ENCODE data around the gene ADARB2. TPM values are rescaled to one million over a fixed set of nuclear protein-coding genes. Genes with fewer than 3 reads are reported as not detected.

Gene ADARB2
- total and polyA plus RNA-seq, 4 experiments from 2014 or later = 13.5 to 14.1 TPM; not detected in 2

DNA sequence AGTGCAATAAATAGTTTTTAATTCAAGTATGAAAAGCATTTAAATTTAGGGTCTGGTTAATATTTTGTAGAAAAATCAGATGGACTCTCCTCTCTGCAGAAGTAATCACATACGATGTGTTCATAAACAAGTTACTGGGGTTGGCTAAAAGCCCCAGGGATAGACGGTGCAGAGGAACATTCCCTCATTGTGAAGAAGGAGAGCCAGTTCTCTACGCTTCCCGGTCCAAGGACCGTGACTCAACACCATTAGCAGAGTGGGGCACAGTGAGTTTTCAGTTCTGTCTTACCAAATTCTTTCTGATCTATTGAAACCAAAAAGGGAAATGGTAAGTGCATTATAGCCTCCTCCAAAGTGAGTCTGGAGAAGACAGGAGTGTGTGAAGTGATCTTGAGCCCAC lies 353.3 kb downstream of the ADARB2 start:
- Histone ChIP-seq H3K27me3 (ENCODE audit: insufficient read depth, low read length) (peaks cover under 1% of the 10 kb centered on the region), H3K36me3 (ENCODE audit: insufficient read depth, low read length) (no peaks in the 10 kb centered on the region), H3K9me3 (ENCODE audit: control insufficient read depth in 1 of 2, low read length in 2 of 2) (no peaks in the 10 kb centered on the region), H3K4me3 (ENCODE audit: low read length in 2 of 2) (no peak overlapping the region), H3K4me1 (ENCODE audit: insufficient read depth, low read length) (no peaks in the 10 kb centered on the region), H3K27ac (ENCODE audit: low read depth, low read length) (no peak overlapping the region)
- Mint-ChIP-seq H3K27ac (no peak overlapping the region), H3K9me3 (no peaks in the 10 kb centered on the region), H3K4me3 (no peak overlapping the region), H3K4me1 (no peaks in the 10 kb centered on the region), H3K36me3 (no peaks in the 10 kb centered on the region), H3K27me3 (peaks cover 24 to 33% of the 10 kb centered on the region in 2 donors)
- intact Hi-C loops (cut with micrococcal nuclease) = no loop called here
- DNase-seq = no peak
- POLR2A ChIA-PET (ENCODE audit: partially characterized antibody) = no interaction called here
- CTCF ChIA-PET (ENCODE audit: partially characterized antibody) = no interaction called here

DNA sequence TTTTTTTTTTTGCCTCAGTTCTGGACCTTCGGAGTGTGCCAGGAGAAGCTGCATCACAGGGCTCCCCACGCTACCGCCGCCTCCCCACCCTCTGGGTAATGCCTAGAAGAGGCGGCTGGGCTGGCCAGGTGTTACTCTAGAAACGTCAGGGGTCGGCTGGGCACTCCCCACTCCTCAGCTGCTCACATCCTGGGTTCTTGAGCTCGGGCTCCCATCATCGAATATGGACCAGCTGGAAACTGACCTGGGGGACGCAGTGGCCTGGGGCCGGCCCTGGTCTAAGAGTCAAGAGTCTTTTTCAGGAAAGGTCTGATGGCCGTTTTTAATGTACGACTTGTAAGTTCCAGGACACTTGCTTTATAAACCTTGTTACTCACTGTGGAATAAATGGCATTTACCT lies 354.6 kb downstream of the ADARB2 start:
- no peak overlapping the region for H3K4me3 Mint-ChIP-seq
- H3K27me3 ChIP-seq (ENCODE audit: insufficient read depth, low read length) = peaks cover 4% of the 10 kb centered on the region
- no peaks in the 10 kb centered on the region for H3K9me3 Mint-ChIP-seq
- intact Hi-C loops (cut with micrococcal nuclease) = no loop called here
- H3K4me1 Mint-ChIP-seq = no peaks in the 10 kb centered on the region
- no peaks in the 10 kb centered on the region for H3K9me3 ChIP-seq (ENCODE audit: control insufficient read depth in 1 of 2, low read length in 2 of 2)
- ChIA-PET CTCF (ENCODE audit: partially characterized antibody) (interaction anchor here (0.8 kb wide), 1 partner anchor 14 kb away, joined by 5 read pairs; no protein-coding TSS in a partner anchor), POLR2A (ENCODE audit: partially characterized antibody) (no interaction called here)
- H3K4me1 ChIP-seq (ENCODE audit: insufficient read depth, low read length) = no peaks in the 10 kb centered on the region
- H3K27ac ChIP-seq (ENCODE audit: low read depth, low read length) = no peak overlapping the region
- H3K36me3 ChIP-seq (ENCODE audit: insufficient read depth, low read length) = no peaks in the 10 kb centered on the region
- peaks cover 37 to 43% of the 10 kb centered on the region in 2 donors for H3K27me3 Mint-ChIP-seq
- H3K27ac Mint-ChIP-seq = no peak overlapping the region
- no peak overlapping the region for H3K4me3 ChIP-seq (ENCODE audit: low read length in 2 of 2)
- no peak for DNase-seq
- no peaks in the 10 kb centered on the region for H3K36me3 Mint-ChIP-seq

DNA sequence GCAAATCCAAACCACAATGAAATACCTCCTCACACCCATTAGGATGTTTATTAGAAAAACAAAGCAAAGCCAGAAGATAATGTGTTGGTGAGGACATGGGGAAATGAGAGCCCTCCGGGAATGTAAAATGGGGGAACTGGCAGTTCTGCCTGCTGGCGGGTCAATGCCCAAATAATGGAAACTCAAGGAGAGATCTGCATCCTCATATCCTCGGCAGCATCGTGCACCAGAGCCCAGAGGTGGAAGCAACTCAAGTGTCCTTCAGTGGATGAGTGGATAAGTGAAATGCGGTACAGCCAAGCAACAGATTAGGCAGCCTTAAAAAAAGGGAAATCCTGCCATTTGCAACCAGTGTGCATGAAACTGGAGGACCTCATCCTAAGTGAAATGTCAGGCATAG lies 356.0 kb downstream of the ADARB2 start:
- Histone ChIP-seq H3K4me3 (ENCODE audit: low read length in 2 of 2) (no peak overlapping the region), H3K36me3 (ENCODE audit: insufficient read depth, low read length) (no peaks in the 10 kb centered on the region), H3K27ac (ENCODE audit: low read depth, low read length) (no peak overlapping the region), H3K9me3 (ENCODE audit: control insufficient read depth in 1 of 2, low read length in 2 of 2) (no peaks in the 10 kb centered on the region), H3K4me1 (ENCODE audit: insufficient read depth, low read length) (no peaks in the 10 kb centered on the region), H3K27me3 (ENCODE audit: insufficient read depth, low read length) (peaks cover 4% of the 10 kb centered on the region)
- POLR2A ChIA-PET (ENCODE audit: partially characterized antibody) = no interaction called here
- Mint-ChIP-seq H3K4me3 (no peak overlapping the region), H3K9me3 (no peaks in the 10 kb centered on the region), H3K27me3 (peaks cover 38 to 46% of the 10 kb centered on the region in 2 donors), H3K4me1 (no peaks in the 10 kb centered on the region), H3K27ac (no peak overlapping the region), H3K36me3 (no peaks in the 10 kb centered on the region)
- CTCF ChIA-PET (ENCODE audit: partially characterized antibody) = no interaction called here
- intact Hi-C loops (cut with micrococcal nuclease) = no loop called here
- no peak for DNase-seq

DNA sequence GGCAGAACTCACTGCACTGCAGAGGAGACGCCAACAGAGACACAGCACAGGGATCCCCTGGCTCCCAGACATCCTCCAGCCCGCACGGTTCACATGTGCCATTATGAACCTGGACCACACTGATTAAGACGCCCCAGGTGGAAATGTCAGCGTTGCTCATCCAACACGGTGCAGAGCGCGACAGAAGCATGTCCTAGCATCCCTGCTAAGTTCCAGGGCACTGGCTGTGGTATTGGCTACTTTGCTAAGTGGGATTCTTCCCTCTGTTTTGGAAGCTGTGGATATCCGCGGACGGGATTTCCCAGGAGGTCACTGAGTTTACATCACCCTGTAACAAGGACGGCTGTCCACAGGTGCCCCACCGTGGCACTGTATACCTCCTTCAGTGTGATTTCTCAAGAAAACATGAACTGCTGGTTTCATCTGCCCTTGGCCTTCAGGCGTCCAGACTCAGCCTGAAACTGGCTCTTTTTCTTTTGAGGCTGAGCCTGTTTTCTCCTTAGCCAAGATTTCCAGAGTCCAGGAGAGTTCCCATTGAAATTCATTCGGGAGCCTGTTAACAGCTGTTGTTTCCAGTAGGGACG lies 357.1 kb downstream of the ADARB2 start:
- POLR2A ChIA-PET (ENCODE audit: partially characterized antibody) = no interaction called here
- peaks cover 0 to 2% (median 0%) of the 10 kb centered on the region in 4 donors for H3K4me1 Mint-ChIP-seq

DNA sequence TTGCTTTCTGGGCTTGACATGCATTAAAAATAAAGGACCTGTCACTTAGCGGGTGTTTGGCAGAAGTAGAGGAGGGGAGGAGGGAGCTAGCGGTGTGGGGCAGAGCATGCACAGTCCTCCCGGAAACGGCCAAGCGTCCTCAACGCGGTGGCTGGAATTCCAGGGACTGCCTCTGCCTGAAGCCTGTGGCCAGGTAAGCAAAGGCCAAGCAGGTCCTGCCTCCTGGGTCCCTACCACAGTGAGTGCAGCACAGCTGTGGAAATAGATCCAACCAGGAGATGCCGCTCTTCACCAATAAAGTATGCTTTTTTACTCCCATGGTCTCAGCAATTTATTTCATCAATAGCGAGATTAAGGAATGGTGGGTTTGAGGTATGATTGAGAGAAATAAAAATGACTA lies 357.7 kb downstream of the ADARB2 start:
- no peak overlapping the region for H3K27ac Mint-ChIP-seq
- no peaks in the 10 kb centered on the region for H3K9me3 Mint-ChIP-seq
- H3K27me3 ChIP-seq (ENCODE audit: insufficient read depth, low read length) = peaks cover 4% of the 10 kb centered on the region
- H3K36me3 ChIP-seq (ENCODE audit: insufficient read depth, low read length) = no peaks in the 10 kb centered on the region
- H3K4me1 ChIP-seq (ENCODE audit: insufficient read depth, low read length) = no peaks in the 10 kb centered on the region
- CTCF ChIA-PET (ENCODE audit: partially characterized antibody) = no interaction called here
- peaks cover 43 to 44% of the 10 kb centered on the region in 2 donors for H3K27me3 Mint-ChIP-seq
- no peak overlapping the region for H3K27ac ChIP-seq (ENCODE audit: low read depth, low read length)
- POLR2A ChIA-PET (ENCODE audit: partially characterized antibody) = no interaction called here
- DNase-seq = no peak
- peaks cover 0 to 2% (median 0%) of the 10 kb centered on the region in 4 donors for H3K4me1 Mint-ChIP-seq
- no peak overlapping the region for H3K4me3 Mint-ChIP-seq
- H3K9me3 ChIP-seq (ENCODE audit: control insufficient read depth in 1 of 2, low read length in 2 of 2) = no peaks in the 10 kb centered on the region
- intact Hi-C loops (cut with micrococcal nuclease) = no loop called here
- H3K4me3 ChIP-seq (ENCODE audit: low read length in 2 of 2) = no peak overlapping the region
- H3K36me3 Mint-ChIP-seq = no peaks in the 10 kb centered on the region

More for the DNA sequence above, 357.1 kb downstream of the ADARB2 start:
- Histone ChIP-seq H3K27me3 (ENCODE audit: insufficient read depth, low read length) (peaks cover 4% of the 10 kb centered on the region), H3K9me3 (ENCODE audit: control insufficient read depth in 1 of 2, low read length in 2 of 2) (no peaks in the 10 kb centered on the region), H3K4me3 (ENCODE audit: low read length in 2 of 2) (no peak overlapping the region), H3K27ac (ENCODE audit: low read depth, low read length) (no peak overlapping the region), H3K36me3 (ENCODE audit: insufficient read depth, low read length) (no peaks in the 10 kb centered on the region), H3K4me1 (ENCODE audit: insufficient read depth, low read length) (no peaks in the 10 kb centered on the region)
- no peak for DNase-seq
- peaks cover 44 to 46% of the 10 kb centered on the region in 2 donors for H3K27me3 Mint-ChIP-seq
- H3K36me3 Mint-ChIP-seq = no peaks in the 10 kb centered on the region
- H3K4me3 Mint-ChIP-seq = no peak overlapping the region
- CTCF ChIA-PET (ENCODE audit: partially characterized antibody) = no interaction called here
- H3K9me3 Mint-ChIP-seq = no peaks in the 10 kb centered on the region
- intact Hi-C loops (cut with micrococcal nuclease) = no loop called here
- no peak overlapping the region for H3K27ac Mint-ChIP-seq

DNA sequence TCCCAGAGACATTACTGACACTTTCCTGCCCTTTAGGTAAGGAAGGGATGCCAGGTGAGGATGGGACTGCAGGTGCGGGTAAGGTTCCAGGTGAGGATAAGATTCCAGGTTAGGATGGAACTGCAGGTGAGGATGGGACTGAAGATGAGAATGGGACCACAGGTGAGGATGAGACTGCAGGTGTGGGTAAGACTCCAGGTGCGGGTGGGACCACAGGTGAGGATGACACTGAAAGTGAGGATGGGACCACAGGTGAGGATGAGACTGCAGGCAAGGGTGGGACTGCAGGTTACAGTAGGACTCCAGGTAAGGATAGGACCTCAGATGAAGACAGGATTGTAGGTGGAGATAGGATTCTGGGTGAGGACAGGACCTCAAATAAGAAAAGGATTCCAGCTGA lies 358.9 kb downstream of the ADARB2 start:
- peaks cover 0 to 2% (median 0%) of the 10 kb centered on the region in 4 donors for H3K4me1 Mint-ChIP-seq
- Histone ChIP-seq H3K4me1 (ENCODE audit: insufficient read depth, low read length) (no peaks in the 10 kb centered on the region), H3K27ac (ENCODE audit: low read depth, low read length) (no peak overlapping the region), H3K4me3 (ENCODE audit: low read length in 2 of 2) (no peak overlapping the region), H3K36me3 (ENCODE audit: insufficient read depth, low read length) (no peaks in the 10 kb centered on the region), H3K27me3 (ENCODE audit: insufficient read depth, low read length) (peaks cover 4% of the 10 kb centered on the region), H3K9me3 (ENCODE audit: control insufficient read depth in 1 of 2, low read length in 2 of 2) (no peaks in the 10 kb centered on the region)
- ChIA-PET POLR2A (ENCODE audit: partially characterized antibody) (no interaction called here), CTCF (ENCODE audit: partially characterized antibody) (no interaction called here)
- H3K27ac Mint-ChIP-seq = no peak overlapping the region
- H3K27me3 Mint-ChIP-seq = peaks cover 37 to 43% of the 10 kb centered on the region in 2 donors
- DNase-seq = no peak
- no peaks in the 10 kb centered on the region for H3K9me3 Mint-ChIP-seq
- intact Hi-C loops (cut with micrococcal nuclease) = no loop called here
- no peak overlapping the region for H3K4me3 Mint-ChIP-seq
- H3K36me3 Mint-ChIP-seq = no peaks in the 10 kb centered on the region

DNA sequence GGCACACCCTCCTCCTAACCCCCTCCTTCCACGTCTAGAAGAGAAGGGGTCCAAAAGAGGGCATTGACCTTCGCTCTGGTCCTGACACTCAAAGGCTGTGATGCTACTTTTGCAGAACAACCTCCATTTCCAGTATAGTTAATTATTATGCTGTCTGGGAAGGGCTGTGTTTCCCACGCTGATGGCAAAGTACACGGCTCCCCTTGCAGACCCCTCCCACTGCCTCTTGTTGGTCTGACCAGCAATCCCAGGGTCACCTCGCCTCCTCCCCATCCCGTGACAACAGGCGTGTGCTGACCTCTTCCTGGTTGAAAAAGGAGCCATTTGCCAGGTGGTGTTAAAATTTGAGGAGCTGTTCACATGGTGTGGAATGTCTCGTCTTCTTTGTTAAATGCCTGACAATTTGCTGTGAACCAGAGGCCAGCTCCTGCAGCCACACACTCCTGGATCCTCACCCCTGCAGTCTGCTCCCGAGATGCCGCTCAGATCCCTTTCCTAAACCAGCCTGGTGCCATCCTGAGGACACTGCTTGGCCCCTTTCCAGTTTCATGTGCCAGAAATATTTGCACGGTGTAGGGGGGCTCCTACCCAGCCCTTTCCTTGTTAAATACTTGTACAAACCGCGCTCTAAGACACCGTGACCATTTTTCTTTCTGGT lies 359.5 kb downstream of the ADARB2 start:
- ChIA-PET CTCF (ENCODE audit: partially characterized antibody) (no interaction called here), POLR2A (ENCODE audit: partially characterized antibody) (no interaction called here)
- Mint-ChIP-seq H3K4me3 (no peak overlapping the region), H3K9me3 (no peaks in the 10 kb centered on the region), H3K27ac (no peak overlapping the region), H3K4me1 (peaks cover 0 to 2% (median 0%) of the 10 kb centered on the region in 4 donors), H3K27me3 (peaks cover 34 to 43% of the 10 kb centered on the region in 2 donors), H3K36me3 (no peaks in the 10 kb centered on the region)
- no peak overlapping the region for H3K4me3 ChIP-seq (ENCODE audit: low read length in 2 of 2)
- peaks cover 4% of the 10 kb centered on the region for H3K27me3 ChIP-seq (ENCODE audit: insufficient read depth, low read length)
- H3K27ac ChIP-seq (ENCODE audit: low read depth, low read length) = no peak overlapping the region
- H3K36me3 ChIP-seq (ENCODE audit: insufficient read depth, low read length) = no peaks in the 10 kb centered on the region
- no peaks in the 10 kb centered on the region for H3K9me3 ChIP-seq (ENCODE audit: control insufficient read depth in 1 of 2, low read length in 2 of 2)
- intact Hi-C loops (cut with micrococcal nuclease) = no loop called here
- no peak for DNase-seq
- no peaks in the 10 kb centered on the region for H3K4me1 ChIP-seq (ENCODE audit: insufficient read depth, low read length)
